Mesothelial cell of epicardium (in vitro differentiated cells): ENCODE results near the gene DYNLT2. TPM values are rescaled to one million over a fixed set of nuclear protein-coding genes. Genes with fewer than 3 reads are reported as not detected.
A peak's percentile ranks its signal among the peaks of the same experiment; 100 is the strongest.

Experiments
- DNase-seq, 2 experiments: peaks; one replicate each; pipeline ENCODE4 v3.0.0; 2021; ENCODE audit warnings: low spot score in 2 of 2; ENCODE audit not compliant: unreplicated experiment in 2 of 2
- H3K27ac Mint-ChIP-seq: 2 replicates; pipeline ENCODE4 v1.8.0; 2021; ENCODE audit warnings: mixed read lengths
- H3K27me3 Mint-ChIP-seq: 2 replicates; pipeline ENCODE4 v1.8.0; 2021; ENCODE audit warnings: low read depth, mixed read lengths
- H3K36me3 Mint-ChIP-seq: 2 replicates; pipeline ENCODE4 v1.8.0; 2021; ENCODE audit warnings: mixed read lengths
- H3K4me1 Mint-ChIP-seq: 2 replicates; pipeline ENCODE4 v1.8.0; 2021; ENCODE audit warnings: mixed read lengths
- H3K4me3 Mint-ChIP-seq: 2 replicates; pipeline ENCODE4 v1.8.0; 2021; ENCODE audit warnings: mild to moderate bottlenecking, moderate library complexity, mixed read lengths
- H3K9me3 Mint-ChIP-seq: 2 replicates; pipeline ENCODE4 v1.8.0; 2021; ENCODE audit warnings: mixed read lengths
- CTCF ChIP-seq: fragments of 200-600 bp; sonication (generic); IDR thresholded peaks from one replicate; pipeline ENCODE4 v1.5.0; 2021; ENCODE audit warnings: antibody characterized with exemption; ENCODE audit not compliant: unreplicated experiment
- total RNA-seq: library from RNA; stranded (reverse); gene quantifications from 3 replicates; pipeline ENCODE4 v1.2.1, GENCODE V29; 2021

The DYNLT2 gene
- total RNA-seq, 1 donor from 2014 or later: 2.7 TPM

- TF ChIP-seq CTCF: no peak
- H3K4me1 Mint-ChIP-seq: peaks cover 15% of the 10 kb centered on the region
Measured at GRCh38 chr6:169791721-169792131, 40.4 kb upstream of the DYNLT2 start.

GRCh38 chr6:169789944-169790927, 38.9 kb upstream of the DYNLT2 start:
- peak overlapping the region; percentile 73 for H3K4me3 Mint-ChIP-seq
- no peaks in the 10 kb centered on the region for H3K36me3 Mint-ChIP-seq
- TF ChIP-seq CTCF: peak; percentile 80
- peaks cover 15% of the 10 kb centered on the region for H3K4me1 Mint-ChIP-seq
- peak; percentile 52 to 87 for DNase-seq
- no peaks in the 10 kb centered on the region for H3K9me3 Mint-ChIP-seq
- H3K27ac Mint-ChIP-seq: peak overlapping the region; percentile 54
- peaks cover 10% of the 10 kb centered on the region for H3K27me3 Mint-ChIP-seq

More at GRCh38 chr6:169791721-169792131, 40.4 kb upstream of the DYNLT2 start:
- Mint-ChIP-seq H3K27me3 (peaks cover 10% of the 10 kb centered on the region), H3K9me3 (peaks cover 5% of the 10 kb centered on the region), H3K36me3 (no peaks in the 10 kb centered on the region), H3K4me3 (no peak overlapping the region), H3K27ac (no peak overlapping the region)
- DNase-seq: peak in 1 of 2 experiments; percentile 20

- H3K9me3 Mint-ChIP-seq: no peaks in the 10 kb centered on the region
- peaks cover 10% of the 10 kb centered on the region for H3K27me3 Mint-ChIP-seq
- no peak for TF ChIP-seq CTCF
- H3K36me3 Mint-ChIP-seq: peaks cover under 1% of the 10 kb centered on the region
- H3K4me3 Mint-ChIP-seq: peak overlapping the region; percentile 73
- no peak overlapping the region for H3K27ac Mint-ChIP-seq
- H3K4me1 Mint-ChIP-seq: peaks cover 15% of the 10 kb centered on the region
- DNase-seq: no peak
Measured at GRCh38 chr6:169789146-169789943, 38.0 kb upstream of the DYNLT2 start.

- no peak for TF ChIP-seq CTCF
- Mint-ChIP-seq H3K4me3 (peak overlapping the region; percentile 38), H3K27me3 (peaks cover 10% of the 10 kb centered on the region), H3K4me1 (peaks cover 15% of the 10 kb centered on the region), H3K27ac (no peak overlapping the region), H3K36me3 (peaks cover 6% of the 10 kb centered on the region), H3K9me3 (no peaks in the 10 kb centered on the region)
- no peak for DNase-seq
Measured at GRCh38 chr6:169788809-169789145, 37.4 kb upstream of the DYNLT2 start.

GRCh38 chr6:169787797-169788196, 36.4 kb upstream of the DYNLT2 start:
- Mint-ChIP-seq H3K9me3 (no peaks in the 10 kb centered on the region), H3K27me3 (peaks cover 8% of the 10 kb centered on the region), H3K4me1 (peaks cover 15% of the 10 kb centered on the region), H3K36me3 (peaks cover 14% of the 10 kb centered on the region), H3K27ac (no peak overlapping the region), H3K4me3 (no peak overlapping the region)
- DNase-seq: no peak
- TF ChIP-seq CTCF: no peak
